HepG2 (cell line): ENCODE data around the gene ACOT13. TPM values are rescaled to one million over a fixed set of nuclear protein-coding genes. Genes with fewer than 3 reads are reported as not detected.
A peak's percentile ranks its signal among the peaks of the same experiment; 100 is the strongest.

Source experiments
- CERS6 ChIP-seq: sonication (generic); formaldehyde crosslinking; IDR thresholded peaks from 2 replicates; pipeline ENCODE4 v1.5.0; 2020; ENCODE audit warnings: missing genetic modification reagents
- KDM1A ChIP-seq: IDR thresholded peaks from 2 replicates; pipeline ENCODE4 v1.6.1; 2016; ENCODE audit warnings: missing compliant biosample characterization
- LRRFIP1 ChIP-seq: sonication (generic); formaldehyde crosslinking; conservative IDR thresholded peaks from 2 replicates; pipeline ENCODE4 v1.4.0; 2020; ENCODE audit warnings: missing genetic modification reagents
- MAX ChIP-seq: IDR thresholded peaks from 2 replicates; pipeline ENCODE4 v1.6.1; 2012; ENCODE audit warnings: inconsistent platforms
- PCBP1 ChIP-seq: fragments of 200-400 bp; formaldehyde crosslinking; IDR thresholded peaks from 2 replicates; pipeline ENCODE4 v1.6.1; 2017; ENCODE audit warnings: mild to moderate bottlenecking, low read depth, low read length, borderline replicate concordance
- RORA ChIP-seq: sonication (generic); formaldehyde crosslinking; IDR thresholded peaks from 2 replicates; pipeline ENCODE4 v1.5.0; 2020; ENCODE audit warnings: mild to moderate bottlenecking, missing genetic modification reagents, moderate library complexity
- SMAD9 ChIP-seq: sonication (generic); formaldehyde crosslinking; IDR thresholded peaks from 2 replicates; pipeline ENCODE4 v1.5.1; 2020; ENCODE audit warnings: mild to moderate bottlenecking, missing genetic modification reagents
- SRSF1 ChIP-seq: fragments of 200-400 bp; formaldehyde crosslinking; optimal IDR thresholded peaks from 2 replicates; pipeline ENCODE3; 2017; ENCODE audit warnings: mild to moderate bottlenecking, low read depth, low read length, moderate library complexity
- TAF15 ChIP-seq: fragments of 200-400 bp; formaldehyde crosslinking; IDR thresholded peaks from one replicate; pipeline ENCODE4 v1.6.1; 2018; ENCODE audit warnings: mild to moderate bottlenecking, low read depth, low read length; ENCODE audit not compliant: poor library complexity, severe bottlenecking
- THAP11 ChIP-seq: IDR thresholded peaks from 2 replicates; pipeline ENCODE4 v1.6.1; 2016; ENCODE audit warnings: missing biosample characterization, missing genetic modification reagents
- TP53 ChIP-seq: sonication (generic); formaldehyde crosslinking; conservative IDR thresholded peaks from 2 replicates; pipeline ENCODE4 v1.4.0; 2020; ENCODE audit warnings: missing genetic modification reagents
- TRIM22 ChIP-seq: fragments of 450-650 bp; IDR thresholded peaks from 2 replicates; pipeline ENCODE4 v1.6.1; 2017
- ZBTB37 ChIP-seq: sonication (generic); formaldehyde crosslinking; IDR thresholded peaks from 2 replicates; pipeline ENCODE4 v1.4.0; 2020; ENCODE audit warnings: mild to moderate bottlenecking, missing genetic modification reagents
- ZBTB49 ChIP-seq: sonication (generic); formaldehyde crosslinking; IDR thresholded peaks from 2 replicates; pipeline ENCODE4 v1.4.0; 2020; ENCODE audit warnings: missing genetic modification reagents, borderline replicate concordance
- ZNF567 ChIP-seq: sonication (generic); formaldehyde crosslinking; IDR thresholded peaks from 2 replicates; pipeline ENCODE4 v1.8.1; 2023; ENCODE audit warnings: mild to moderate bottlenecking, missing genetic modification reagents, borderline replicate concordance
- ZNF770 ChIP-seq: sonication (generic); formaldehyde crosslinking; IDR thresholded peaks from 2 replicates; pipeline ENCODE4 v1.5.0; 2020; ENCODE audit warnings: mild to moderate bottlenecking, missing genetic modification reagents
- polyA plus RNA-seq, 8 experiments: library from polyadenylated mRNA; depleted of rRNA in 3 of 8; stranded (reverse) in 7 of 8; unstranded in 1 of 8; fragments of >200 nt; fragmentation: Illumina TruSeq in 4 of 8; extraction: Trizol in 4 of 8; gene quantifications; 2 replicates each; pipeline versions ENCODE4 v1.2.1 to v1.2.3, GENCODE V29; 2011 to 2016; ENCODE audit warnings: low read depth in 4 of 8, missing spikeins in 1 of 8, mixed read lengths in 1 of 8; ENCODE audit not compliant: insufficient read depth in 1 of 8
- total RNA-seq, 5 experiments: library from RNA; depleted of rRNA; stranded (reverse); fragments of >200 nt; fragmentation: Illumina TruSeq; extraction: Trizol; gene quantifications; 2 replicates each; pipeline ENCODE4 v1.2.3, GENCODE V29; 2016; ENCODE audit warnings: low read depth in 1 of 5

Gene ACOT13
- total and polyA plus RNA-seq, 2 of the 13 experiments (the other 11 are each of a cell fraction or from before 2014, with no cell fraction given) = 31.5 to 45.1 TPM

GRCh38 chr6:24666641-24667377, at the start of gene ACOT13, which contains the start of gene TDP2 (continued):
- TF ChIP-seq ZBTB37 (no peak), SMAD9 (CRISPR knock-in tag) (no peak; the same call in 1 of the 2 replicates), PCBP1 (peak; percentile 90; the same call in 1 of the 2 replicates), LRRFIP1 (no peak; the same call in 1 of the 2 replicates), KDM1A (CRISPR knock-in tag) (no peak; the same call in 1 of the 2 replicates), TAF15 (peak; percentile 92), TP53 (CRISPR knock-in tag) (no peak), CERS6 (CRISPR knock-in tag) (no peak), THAP11 (CRISPR knock-in tag) (peak; percentile 95), TRIM22 (no peak), SRSF1 (peak; percentile 95), ZNF770 (CRISPR knock-in tag) (peak; percentile 73), ZNF567 (no peak; the same call in none of the 2 replicates), ZBTB49 (CRISPR knock-in tag) (peak; percentile 85; the same call in 1 of the 2 replicates), MAX (peak; percentile 87), RORA (no peak)
